Smooth muscle cell (in vitro differentiated cells): ENCODE measurements around the gene COPB1. TPM values are rescaled to one million over a fixed set of nuclear protein-coding genes. Genes with fewer than 3 reads are reported as not detected.
A peak's percentile ranks its signal among the peaks of the same experiment; 100 is the strongest.

ENCODE experiments used
- DNase-seq: peaks from one replicate; lab custom pipeline; 2025; ENCODE audit not compliant: unreplicated experiment; lab: John Stamatoyannopoulos, UW
- H2AFZ ChIP-seq: fragments of 200-600 bp; sonication (generic); 2 replicates; pipeline ENCODE4 v1.6.0; 2016; ENCODE audit warnings: antibody characterized with exemption, low read depth, mild to moderate bottlenecking
- H3F3A ChIP-seq: fragments of 200-600 bp; sonication (generic); 2 replicates; pipeline ENCODE4 v1.6.0; 2017; ENCODE audit warnings: antibody characterized with exemption, low read depth
- H3K27ac ChIP-seq: fragments of 200-600 bp; sonication (generic); 2 replicates; pipeline ENCODE4 v1.5.1; 2016; ENCODE audit warnings: low read depth, mild to moderate bottlenecking
- H3K27me3 ChIP-seq: fragments of 200-600 bp; sonication (generic); 2 replicates; pipeline ENCODE4 v1.6.1; 2016; ENCODE audit warnings: low read depth, mild to moderate bottlenecking
- H3K36me3 ChIP-seq: fragments of 200-600 bp; sonication (generic); 2 replicates; pipeline ENCODE4 v1.5.1; 2016; ENCODE audit warnings: low read depth
- H3K4me1 ChIP-seq: fragments of 200-600 bp; sonication (generic); 2 replicates; pipeline ENCODE4 v1.5.1; 2016; ENCODE audit warnings: low read depth
- H3K4me2 ChIP-seq: fragments of 200-600 bp; sonication (generic); 2 replicates; pipeline ENCODE4 v1.6.0; 2016; ENCODE audit warnings: mild to moderate bottlenecking
- H3K4me3 ChIP-seq: fragments of 200-600 bp; sonication (generic); 2 replicates; pipeline ENCODE4 v1.5.1; 2016; ENCODE audit warnings: mild to moderate bottlenecking
- H3K79me2 ChIP-seq: fragments of 200-600 bp; sonication (generic); 2 replicates; pipeline ENCODE4 v1.6.0; 2016; ENCODE audit warnings: low read depth, mild to moderate bottlenecking
- H3K9ac ChIP-seq: fragments of 200-600 bp; sonication (generic); 2 replicates; pipeline ENCODE4 v1.6.0; 2016; ENCODE audit warnings: low read depth
- H3K9me3 ChIP-seq: fragments of 200-600 bp; sonication (generic); replicated peaks from 2 replicates; pipeline ENCODE4 v1.5.1; 2016; ENCODE audit warnings: low read depth
- H4K20me1 ChIP-seq: fragments of 200-600 bp; sonication (generic); 2 replicates; pipeline ENCODE4 v1.6.0; 2016; ENCODE audit warnings: low read depth
- WGBS: methylation state at CpG from one replicate; pipeline ENCODE4 v1.1.7; 2016; ENCODE audit warnings: low lambda C conversion rate; 5-methylcytosine and 5-hydroxymethylcytosine counted together
- polyA plus RNA-seq: library from polyadenylated mRNA; unstranded; fragments of >200 nt; fragmentation: Nextera tagmentation; extraction: Ambion mirVana; gene quantifications from 2 replicates; pipeline ENCODE4 v1.2.1, GENCODE V29; 2016
- total RNA-seq: library from RNA; depleted of rRNA; stranded (reverse); fragments of >200 nt; gene quantifications from 2 replicates; pipeline ENCODE4 v1.2.3, GENCODE V29; 2014
- TF ChIP-seq, protein P1 (sequence below): fragments of 200-600 bp; sonication (generic); IDR thresholded peaks from 2 replicates; pipeline ENCODE4 v1.5.1; 2017; ENCODE audit warnings: borderline replicate concordance, mild to moderate bottlenecking, antibody characterized with exemption; ENCODE audit not compliant: insufficient read depth, poor library complexity, severe bottlenecking

COPB1 gene
- total and polyA plus RNA-seq, 2 experiments from 2014 or later: 135 to 299 TPM

DNA sequence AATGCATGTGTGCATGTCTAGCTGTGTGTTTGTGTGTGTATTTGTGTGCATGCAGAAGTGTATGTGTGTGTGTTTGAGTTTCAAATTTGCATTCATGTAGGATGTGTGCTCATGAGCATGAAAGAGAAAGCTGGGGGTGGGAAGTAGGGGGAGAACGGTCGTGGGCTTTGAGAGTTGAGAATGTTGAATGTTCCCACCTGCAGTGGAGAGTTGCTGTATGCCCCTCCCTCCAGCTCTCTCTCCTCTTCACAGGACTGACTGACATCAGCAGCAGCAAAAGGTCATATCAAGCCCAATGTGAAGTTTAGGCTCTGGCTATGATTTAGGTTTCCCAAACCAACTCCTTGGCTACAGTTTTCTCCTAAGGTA lies 76.8 kb downstream of the COPB1 start:
- Histone ChIP-seq H3K9me3 (no peaks in the 10 kb centered on the region), H3K9ac (no peak overlapping the region), H3K27ac (no peak overlapping the region), H3F3A (no peaks in the 10 kb centered on the region), H3K27me3 (no peaks in the 10 kb centered on the region), H2AFZ (no peak overlapping the region), H3K36me3 (no peaks in the 10 kb centered on the region), H3K4me1 (peaks cover 4% of the 10 kb centered on the region), H3K79me2 (no peaks in the 10 kb centered on the region), H4K20me1 (no peaks in the 10 kb centered on the region), H3K4me2 (peak overlapping the region; percentile 45), H3K4me3 (no peak overlapping the region)
- 42% methylated on average over 2 of the region's 2 CpGs for WGBS
- TF ChIP-seq, protein P1, sequence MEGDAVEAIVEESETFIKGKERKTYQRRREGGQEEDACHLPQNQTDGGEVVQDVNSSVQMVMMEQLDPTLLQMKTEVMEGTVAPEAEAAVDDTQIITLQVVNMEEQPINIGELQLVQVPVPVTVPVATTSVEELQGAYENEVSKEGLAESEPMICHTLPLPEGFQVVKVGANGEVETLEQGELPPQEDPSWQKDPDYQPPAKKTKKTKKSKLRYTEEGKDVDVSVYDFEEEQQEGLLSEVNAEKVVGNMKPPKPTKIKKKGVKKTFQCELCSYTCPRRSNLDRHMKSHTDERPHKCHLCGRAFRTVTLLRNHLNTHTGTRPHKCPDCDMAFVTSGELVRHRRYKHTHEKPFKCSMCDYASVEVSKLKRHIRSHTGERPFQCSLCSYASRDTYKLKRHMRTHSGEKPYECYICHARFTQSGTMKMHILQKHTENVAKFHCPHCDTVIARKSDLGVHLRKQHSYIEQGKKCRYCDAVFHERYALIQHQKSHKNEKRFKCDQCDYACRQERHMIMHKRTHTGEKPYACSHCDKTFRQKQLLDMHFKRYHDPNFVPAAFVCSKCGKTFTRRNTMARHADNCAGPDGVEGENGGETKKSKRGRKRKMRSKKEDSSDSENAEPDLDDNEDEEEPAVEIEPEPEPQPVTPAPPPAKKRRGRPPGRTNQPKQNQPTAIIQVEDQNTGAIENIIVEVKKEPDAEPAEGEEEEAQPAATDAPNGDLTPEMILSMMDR: no peak
- DNase-seq: no peak

DNA sequence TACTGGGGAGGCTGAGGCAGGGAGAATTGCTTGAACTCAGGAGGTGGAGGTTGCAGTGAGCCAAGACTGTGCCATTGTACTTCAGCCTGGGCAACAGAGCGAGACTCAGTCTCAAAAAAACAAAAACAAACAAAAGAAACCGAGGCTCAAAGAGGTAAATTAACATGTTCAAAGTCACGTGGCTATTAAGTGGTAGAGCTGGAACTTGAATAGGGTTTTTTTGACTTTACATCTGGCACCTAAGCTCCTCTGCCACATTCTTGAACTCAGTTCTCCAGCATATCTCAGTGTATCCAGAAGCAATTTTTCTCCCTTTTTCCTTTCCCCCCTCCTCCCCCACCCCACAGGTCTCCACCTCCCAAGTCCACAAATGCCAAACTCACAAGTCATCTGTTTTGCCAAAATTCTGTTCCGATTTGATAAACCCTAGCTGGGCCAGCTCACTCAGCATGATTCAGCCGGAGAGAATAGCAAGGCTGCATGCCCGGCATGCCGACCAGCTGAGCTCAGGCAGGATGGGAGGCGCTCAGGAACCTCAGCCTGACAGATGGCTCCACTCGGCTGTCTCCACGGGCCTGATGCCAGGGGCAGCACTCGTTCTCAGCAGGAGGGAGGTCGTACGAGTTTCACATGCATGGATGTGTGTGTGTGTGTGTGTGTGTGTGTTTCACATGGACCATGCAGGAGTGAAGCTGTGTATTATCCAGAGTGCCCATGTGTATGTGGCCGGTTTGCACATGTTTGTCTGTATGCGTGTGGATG lies 77.4 kb downstream of the COPB1 start:
- Histone ChIP-seq H3K27me3 (no peaks in the 10 kb centered on the region), H3K9me3 (no peaks in the 10 kb centered on the region), H3K27ac (peak overlapping the region; percentile 39), H2AFZ (no peak overlapping the region), H3K9ac (no peak overlapping the region), H4K20me1 (no peaks in the 10 kb centered on the region), H3K36me3 (no peaks in the 10 kb centered on the region), H3K4me2 (peak overlapping the region; percentile 45), H3K4me1 (peaks cover 4% of the 10 kb centered on the region), H3F3A (no peaks in the 10 kb centered on the region), H3K4me3 (no peak overlapping the region), H3K79me2 (no peaks in the 10 kb centered on the region)
- TF ChIP-seq, protein P1: no peak
- peak; percentile 36 for DNase-seq
- WGBS: 18% methylated on average over 15 of the region's 15 CpGs

DNA sequence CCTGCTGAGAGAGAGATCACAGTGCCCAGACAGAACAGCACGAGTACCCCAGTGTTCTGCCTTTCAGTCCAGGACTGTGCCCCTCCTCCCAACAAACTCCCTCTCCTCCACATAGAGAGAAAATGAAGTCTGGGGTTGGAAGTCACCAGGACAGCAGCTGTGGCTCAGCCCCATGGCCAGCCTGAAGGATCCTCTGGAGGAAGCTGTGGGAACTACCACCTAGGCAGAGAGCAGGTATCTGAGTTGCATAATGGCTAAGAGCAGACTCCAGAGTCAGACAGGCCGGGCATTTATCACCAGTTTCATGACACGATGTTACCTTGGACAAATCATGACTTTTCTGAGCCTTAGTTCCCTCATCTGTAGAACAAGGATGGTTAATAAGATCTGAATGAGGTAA lies 79.4 kb downstream of the COPB1 start:
- Histone ChIP-seq H3K27me3 (no peaks in the 10 kb centered on the region), H3K27ac (no peak overlapping the region), H3K79me2 (no peaks in the 10 kb centered on the region), H3K36me3 (no peaks in the 10 kb centered on the region), H3K4me1 (peaks cover 4% of the 10 kb centered on the region), H3K9ac (no peak overlapping the region), H4K20me1 (no peaks in the 10 kb centered on the region), H2AFZ (no peak overlapping the region), H3F3A (no peaks in the 10 kb centered on the region), H3K9me3 (no peaks in the 10 kb centered on the region), H3K4me2 (no peak overlapping the region), H3K4me3 (no peak overlapping the region)
- no peak for DNase-seq
- WGBS: 87% methylated on average over 3 of the region's 3 CpGs
- TF ChIP-seq, protein P1: no peak
